ENCODE measurements around the gene POC1A.
A peak's percentile ranks its signal among the peaks of the same experiment; 100 is the strongest.

Gene POC1A

GRCh38 chr3:52093756-52094545, 60.3 kb downstream of the POC1A start:
- intact Hi-C loops (cut with DNase I) = no loop called here
- DNase-seq = no peak

DNA sequence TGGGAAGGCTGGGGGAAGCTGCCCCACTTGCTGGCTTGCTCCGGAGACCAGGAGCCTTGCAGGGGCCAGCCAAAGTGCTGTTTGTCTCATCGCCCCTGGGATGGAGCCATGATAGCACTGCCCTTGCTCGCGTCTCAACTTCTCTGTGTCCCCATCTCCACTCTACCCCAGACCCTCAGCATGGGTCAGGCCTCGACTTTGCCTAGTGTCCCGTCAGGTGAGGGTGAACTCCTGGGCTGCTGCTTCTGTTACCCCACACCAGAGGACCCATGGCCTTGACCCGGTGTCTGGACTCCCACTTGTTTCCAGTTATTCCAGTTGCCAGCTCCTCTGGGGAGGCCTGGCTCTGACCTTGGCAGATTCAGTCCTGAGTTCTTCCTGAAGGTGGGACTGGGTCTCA, 61.3 kb downstream of the POC1A start:
- intact Hi-C loops (cut with DNase I) = no loop called here

DNA sequence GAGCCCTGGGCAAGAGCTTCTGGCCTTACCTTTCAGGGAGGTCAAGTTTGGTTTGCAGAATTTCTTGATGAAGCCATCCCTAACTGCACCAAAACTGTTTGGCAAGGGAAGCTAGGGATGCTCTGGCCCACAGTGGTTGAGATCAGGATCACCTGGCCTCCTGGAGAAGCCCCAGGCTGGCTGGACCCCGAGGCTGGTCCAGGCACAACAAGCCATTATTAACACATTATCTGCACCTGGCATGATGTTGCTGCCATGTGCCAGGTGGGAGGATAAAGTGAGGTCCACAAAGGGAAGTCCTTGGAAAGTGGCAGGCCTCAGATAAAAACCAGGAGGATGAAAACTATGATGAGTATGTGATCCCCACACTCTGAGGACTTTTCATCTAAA, 62.0 kb downstream of the POC1A start:
- no peak for DNase-seq
- intact Hi-C loops (cut with DNase I) = no loop called here

More for the DNA sequence above, 61.3 kb downstream of the POC1A start:
- no peak for DNase-seq

DNA sequence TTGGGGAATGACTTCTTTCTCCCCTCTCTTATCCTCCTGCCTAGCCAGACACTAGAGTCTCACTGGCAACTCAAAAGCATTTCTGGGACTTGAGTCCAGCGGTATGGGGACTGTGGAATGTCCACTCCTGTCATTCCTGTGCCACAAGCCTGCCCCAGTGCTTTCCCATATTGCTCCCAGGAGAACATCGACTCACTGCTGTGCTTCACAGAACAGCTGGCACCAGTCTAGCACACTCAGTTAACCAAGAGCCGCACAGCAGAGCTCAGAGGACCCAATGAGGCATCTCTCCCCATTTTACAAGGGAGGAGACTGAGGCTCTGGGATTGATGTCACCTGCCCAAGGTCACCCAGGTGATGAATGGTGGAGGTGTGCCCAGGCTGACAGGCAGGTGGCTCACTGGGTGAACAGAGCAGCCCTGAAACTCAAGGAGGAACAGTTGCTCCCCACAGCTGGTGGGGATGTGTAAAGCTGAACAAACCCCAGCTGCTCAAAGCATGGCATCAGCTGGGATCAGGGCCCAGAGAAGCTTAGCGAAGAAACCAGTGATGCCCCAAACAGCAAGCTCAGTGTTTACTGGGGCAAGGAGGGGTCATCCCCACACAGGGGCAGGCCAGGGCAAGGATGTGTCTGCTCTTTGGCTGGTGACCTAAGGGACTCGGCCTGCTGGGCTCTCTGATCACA, 62.5 kb downstream of the POC1A start:
- intact Hi-C loops (cut with DNase I) = no loop called here
- DNase-seq = peak in 40 of 42 donors; percentile 26 to 82 (median 60)

DNA sequence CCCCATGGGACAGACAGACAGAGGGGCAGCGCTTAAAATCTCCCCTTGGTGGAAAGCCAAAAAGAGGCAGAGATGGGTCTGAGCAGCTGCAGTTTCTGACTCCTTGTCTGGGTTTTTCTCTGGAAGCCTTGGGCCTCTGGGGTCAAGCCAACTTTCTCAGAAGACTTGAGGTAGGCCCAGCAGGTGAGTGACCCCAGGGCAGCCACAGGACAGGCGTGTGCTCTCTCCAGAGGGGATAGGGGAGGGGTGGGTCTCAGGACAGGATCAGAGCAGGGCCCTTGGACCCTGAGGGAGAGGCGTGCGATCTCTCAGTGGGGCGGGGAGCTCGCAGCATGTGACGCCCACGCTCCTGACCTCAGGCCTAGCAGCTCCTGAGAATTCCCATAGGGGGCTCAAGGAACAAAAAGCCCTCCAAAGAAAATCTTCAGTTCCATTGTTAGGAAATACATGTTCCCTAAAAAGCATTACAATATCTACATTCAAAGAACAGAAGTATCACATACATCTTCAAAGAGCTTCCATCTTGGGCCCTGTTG, 63.2 kb downstream of the POC1A start:
- DNase-seq = no peak
- intact Hi-C loops (cut with DNase I) = no loop called here

DNA sequence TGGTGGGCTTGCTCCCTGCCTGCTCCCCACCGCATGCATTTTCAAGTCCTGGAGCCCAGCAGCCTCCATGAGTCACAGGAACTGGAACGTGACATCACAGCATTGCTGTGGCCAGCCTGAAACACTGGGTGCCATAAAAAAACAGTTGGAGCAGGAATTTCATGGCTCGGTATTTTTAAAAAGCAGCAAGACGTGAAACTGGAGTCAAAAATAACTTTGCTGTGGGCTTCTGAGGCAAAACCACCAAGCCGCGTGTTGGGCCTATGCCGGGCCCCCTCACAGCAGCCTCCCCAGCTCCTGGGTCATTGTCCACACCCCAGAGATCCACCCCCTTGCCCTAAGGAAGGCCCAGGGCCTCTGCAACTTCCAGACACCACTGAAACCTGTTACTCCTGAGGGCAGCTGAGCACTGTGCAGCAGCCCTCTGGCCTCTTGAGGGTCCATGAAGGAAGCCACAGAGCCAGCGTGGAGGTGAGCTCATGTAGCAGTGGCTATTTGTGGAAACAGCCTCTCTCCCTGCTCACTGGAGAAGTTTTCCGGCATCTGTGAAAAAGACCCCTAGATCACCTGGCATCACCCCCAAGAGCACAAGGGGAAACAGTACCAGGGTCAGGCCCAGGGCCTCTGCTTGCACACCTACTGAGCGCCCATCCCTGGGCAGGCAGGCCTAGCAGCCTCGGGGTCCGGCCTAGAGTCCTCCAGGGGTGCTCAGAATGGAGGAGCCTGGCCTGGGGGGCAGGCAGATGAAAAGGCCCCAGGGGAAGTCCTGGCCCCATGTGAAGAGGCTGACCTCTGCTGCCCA, 63.9 kb downstream of the POC1A start:
- intact Hi-C loops (cut with DNase I) = no loop called here
- DNase-seq = no peak

GRCh38 chr3:52089691-52090090, 64.5 kb downstream of the POC1A start:
- intact Hi-C loops (cut with DNase I) = no loop called here

DNA sequence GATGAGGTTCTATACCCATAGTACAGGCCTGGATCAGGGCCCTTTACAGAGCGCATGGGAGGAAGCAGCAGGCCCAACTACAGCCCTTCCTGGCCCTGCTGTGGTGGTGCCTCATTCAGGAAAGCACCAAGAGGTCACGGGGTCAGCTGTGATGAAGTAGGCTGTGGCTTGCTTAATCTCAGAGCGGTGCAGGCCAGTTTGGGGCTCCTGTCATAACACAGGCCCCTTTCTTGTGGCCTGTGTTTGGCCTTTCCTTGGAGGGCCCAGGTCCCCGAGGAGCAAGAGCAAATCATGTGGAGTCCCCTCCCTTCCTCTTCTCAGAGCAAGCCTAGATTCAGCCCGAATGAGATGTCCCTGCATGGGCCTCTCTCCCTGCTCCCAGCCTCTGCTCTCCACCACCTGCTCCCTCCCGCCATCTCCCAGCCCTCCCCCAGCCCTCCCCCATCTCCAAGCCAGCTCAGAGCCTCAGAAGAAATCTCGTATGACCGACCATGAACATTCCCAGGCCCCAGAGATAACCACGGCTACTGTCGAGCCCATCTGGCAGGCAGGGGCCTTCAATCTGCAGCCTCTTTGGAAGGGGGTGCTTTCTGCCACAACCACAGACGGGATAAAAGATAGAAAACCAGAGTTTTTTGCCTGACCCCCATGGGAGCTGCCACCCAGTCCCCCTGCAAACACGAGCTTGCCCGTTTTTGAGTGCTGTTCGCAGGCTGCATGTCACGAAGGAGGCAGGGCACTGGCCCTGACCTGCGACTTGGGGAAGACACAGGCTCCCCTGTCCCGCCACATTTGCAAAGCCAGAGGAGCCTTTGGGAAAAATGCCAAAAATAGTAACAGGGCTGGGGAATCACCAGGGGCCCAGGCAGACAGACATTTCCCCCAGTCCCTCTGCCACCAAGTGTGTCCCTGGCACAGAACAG, 65.5 kb downstream of the POC1A start:
- intact Hi-C loops (cut with DNase I) = no loop called here
- DNase-seq = no peak

More at GRCh38 chr3:52089691-52090090, 64.5 kb downstream of the POC1A start:
- no peak for DNase-seq

DNA sequence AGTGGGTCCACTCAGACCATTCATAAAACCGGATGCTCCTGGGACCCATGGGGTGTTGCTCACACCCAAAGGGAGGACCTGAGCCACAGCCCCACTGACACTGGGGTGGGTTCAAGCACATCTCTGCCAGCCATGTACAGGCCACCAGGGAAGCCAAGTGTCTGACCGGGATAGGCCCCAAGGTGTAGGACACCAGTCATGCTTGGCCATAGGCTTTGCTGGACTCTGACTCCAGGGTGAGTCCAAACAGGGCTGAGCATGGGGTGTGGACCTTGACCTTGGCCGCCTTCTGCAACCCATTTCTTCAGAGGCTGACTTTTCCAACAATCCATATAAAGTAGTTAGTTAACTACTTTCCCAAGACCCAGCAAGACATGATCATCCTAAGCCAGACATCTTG, 66.5 kb downstream of the POC1A start:
- intact Hi-C loops (cut with DNase I) = no loop called here
- DNase-seq = no peak

GRCh38 chr3:52086976-52087663, 67.1 kb downstream of the POC1A start:
- DNase-seq = no peak
- intact Hi-C loops (cut with DNase I) = no loop called here

- DNase-seq = no peak
- intact Hi-C loops (cut with DNase I) = no loop called here
Measured at GRCh38 chr3:52086461-52086860, 67.8 kb downstream of the POC1A start.

DNA sequence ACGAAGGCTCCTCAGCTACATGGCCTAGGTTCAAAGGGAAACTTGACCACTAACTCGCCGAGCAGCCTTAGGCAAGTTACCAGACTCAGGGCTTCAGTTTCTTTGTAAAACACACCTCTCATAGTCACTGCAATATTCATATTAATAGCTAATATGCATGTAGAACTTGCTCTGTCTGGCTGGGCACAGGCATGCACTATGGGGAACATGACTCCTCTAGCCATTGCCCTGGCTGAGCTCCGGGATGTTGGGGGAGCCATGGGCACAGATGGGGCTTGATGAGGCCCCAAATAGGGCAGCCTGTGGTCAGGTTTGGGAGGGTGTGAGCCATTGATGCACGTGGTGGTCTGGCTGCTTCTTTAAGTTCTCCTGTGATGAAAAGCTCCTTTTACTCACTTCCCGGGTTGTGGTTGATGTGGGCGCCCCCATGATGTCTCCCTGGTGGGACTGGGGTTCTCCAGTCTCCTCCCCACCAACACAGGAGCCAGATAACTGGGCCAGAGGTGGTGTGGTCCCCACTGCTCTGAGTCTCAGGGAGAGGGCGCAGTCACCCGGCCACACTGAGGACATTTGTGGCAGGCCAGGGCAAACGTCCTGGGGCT, 68.4 kb downstream of the POC1A start:
- intact Hi-C loops (cut with DNase I) = no loop called here
- DNase-seq = no peak

DNA sequence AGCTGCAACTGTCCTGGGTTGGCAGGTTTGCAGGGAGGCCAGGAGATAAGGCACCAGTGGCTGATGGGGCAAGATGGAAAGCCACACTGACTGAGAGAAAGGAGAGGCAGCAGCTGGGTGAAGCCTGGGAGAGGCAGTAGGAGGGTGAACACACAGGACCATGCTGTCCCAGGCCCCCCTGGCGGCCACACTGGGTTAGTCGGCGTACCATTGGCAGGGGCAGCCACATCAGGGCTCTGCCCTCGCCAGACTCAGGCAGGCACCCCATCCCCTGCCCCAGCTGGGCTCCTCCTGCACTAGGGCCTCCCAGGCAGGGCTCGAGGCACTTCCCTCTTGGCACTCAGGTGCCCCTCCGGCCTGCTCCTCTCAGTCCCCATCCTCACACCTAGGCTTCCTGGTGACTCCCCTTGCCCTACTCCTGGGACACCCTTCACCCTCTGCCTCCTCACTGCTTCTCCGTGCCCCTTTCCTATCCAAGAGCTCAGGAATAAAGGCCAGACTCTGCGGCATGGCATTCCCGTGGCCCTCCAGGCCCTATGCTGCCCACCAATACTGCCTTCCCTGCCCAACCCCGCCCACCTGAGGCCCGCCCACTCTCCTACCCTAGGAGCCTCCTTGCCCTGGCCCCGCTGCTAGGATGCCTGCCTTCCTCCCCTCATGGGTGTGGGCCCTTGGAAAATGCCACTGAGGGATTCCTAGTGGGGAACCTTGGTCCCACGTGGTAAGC, 69.1 kb downstream of the POC1A start:
- intact Hi-C loops (cut with DNase I) = no loop called here

DNA sequence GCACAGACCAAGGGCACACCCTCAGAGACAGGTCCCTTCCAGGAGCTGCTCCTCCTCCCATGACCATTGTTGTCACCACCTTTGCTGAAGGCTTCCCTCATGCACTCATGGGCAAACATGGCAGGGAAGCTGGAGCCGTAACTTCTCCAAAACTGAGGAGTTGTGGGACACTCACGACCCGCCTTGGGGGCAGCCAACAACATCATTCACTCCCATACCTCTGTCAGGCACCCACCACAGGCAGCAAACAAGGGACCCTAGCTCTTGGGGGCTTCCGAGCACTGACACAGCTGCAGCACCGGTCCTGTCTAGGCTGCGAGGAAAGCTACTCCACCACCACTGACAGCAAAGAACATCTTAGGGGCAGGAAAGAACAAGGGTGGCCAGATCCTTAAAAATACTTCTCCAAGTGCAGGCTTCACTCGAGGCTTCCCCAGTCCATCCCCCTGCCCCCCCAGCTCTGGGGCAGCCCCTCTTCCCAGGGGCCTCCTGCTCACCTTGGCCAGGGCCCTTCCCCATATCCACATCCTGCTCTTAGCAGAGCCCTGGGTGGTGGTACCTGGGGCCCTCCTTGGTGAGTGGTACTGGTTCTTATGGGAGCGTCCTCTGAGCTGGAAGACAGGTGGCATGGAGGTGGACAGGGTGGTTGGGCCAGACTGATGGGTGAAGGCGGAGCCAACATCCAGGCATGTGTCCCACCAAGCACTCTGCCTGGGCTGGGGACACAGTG, 69.8 kb downstream of the POC1A start:
- no peak for DNase-seq
- intact Hi-C loops (cut with DNase I) = no loop called here

More for the DNA sequence above, 69.1 kb downstream of the POC1A start:
- DNase-seq = no peak

- intact Hi-C loops (cut with DNase I) = no loop called here
- no peak for DNase-seq
Measured at GRCh38 chr3:52083556-52084087, 70.6 kb downstream of the POC1A start.

GRCh38 chr3:52082951-52083350, 71.3 kb downstream of the POC1A start:
- intact Hi-C loops (cut with DNase I) = no loop called here
- no peak for DNase-seq

Data from head of caudate nucleus (tissue), 42 donors.